Measurements from ENCODE around the gene TMED1.

Gene TMED1

DNA sequence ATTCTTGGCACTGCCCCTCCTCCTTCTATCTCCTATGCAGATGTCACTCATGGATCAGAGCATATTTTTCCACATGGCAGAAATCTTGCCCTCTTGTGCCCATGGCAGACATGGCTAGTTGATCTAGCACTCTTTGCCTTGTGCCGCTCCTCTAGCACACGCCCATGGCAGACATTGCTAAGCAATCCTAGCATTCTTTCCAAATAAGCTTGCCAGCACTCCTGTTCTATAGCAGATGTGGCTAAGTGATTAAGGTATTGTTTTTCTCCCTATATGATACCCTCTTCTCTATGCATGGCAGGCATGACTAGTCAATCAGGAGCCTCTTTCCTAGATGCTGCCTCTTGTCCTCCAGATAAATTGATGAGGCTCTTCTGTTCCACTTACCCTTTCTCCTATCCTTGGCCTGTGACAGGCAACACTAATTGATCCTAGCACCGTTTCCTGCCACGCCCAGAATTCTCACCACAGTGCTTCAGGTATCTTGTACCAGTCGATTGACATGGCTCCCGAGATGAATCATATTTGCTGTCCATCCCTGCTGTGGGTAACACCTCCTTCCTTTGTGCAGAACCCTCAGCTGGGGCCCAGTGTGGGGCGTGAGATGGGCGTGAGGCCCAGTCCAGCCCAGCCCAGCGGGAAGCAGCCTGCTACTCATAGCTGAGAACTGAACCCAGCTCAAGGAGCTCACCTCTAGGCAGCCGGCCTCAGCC lies 26.9 kb downstream of the TMED1 start:
- DNase-seq, result no peak

DNA sequence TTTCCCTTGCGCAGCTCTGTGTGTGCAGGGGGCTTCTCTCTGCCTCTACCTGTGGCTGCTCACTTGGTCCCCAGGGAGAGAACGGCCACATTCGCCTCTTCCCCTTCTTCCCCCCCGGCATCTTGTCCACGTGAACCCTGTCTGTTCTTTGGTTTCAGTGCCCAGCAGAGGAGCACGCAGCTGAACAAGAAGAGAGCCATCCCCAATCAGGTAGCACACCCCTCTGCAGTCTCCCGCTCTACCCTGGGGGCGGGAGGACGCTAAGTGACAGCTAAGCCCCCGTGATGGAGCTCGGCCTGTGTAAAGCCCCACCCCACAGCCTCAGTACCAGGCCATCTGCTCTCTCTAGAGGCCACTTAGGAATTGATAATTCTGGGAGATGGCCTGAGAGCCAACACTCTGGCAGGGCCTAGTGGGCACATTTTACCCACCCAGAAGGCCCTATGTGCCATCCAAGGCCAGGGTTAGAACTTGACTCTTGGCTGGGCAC lies 30.2 kb downstream of the TMED1 start:
- DNase-seq, result no peak

DNA sequence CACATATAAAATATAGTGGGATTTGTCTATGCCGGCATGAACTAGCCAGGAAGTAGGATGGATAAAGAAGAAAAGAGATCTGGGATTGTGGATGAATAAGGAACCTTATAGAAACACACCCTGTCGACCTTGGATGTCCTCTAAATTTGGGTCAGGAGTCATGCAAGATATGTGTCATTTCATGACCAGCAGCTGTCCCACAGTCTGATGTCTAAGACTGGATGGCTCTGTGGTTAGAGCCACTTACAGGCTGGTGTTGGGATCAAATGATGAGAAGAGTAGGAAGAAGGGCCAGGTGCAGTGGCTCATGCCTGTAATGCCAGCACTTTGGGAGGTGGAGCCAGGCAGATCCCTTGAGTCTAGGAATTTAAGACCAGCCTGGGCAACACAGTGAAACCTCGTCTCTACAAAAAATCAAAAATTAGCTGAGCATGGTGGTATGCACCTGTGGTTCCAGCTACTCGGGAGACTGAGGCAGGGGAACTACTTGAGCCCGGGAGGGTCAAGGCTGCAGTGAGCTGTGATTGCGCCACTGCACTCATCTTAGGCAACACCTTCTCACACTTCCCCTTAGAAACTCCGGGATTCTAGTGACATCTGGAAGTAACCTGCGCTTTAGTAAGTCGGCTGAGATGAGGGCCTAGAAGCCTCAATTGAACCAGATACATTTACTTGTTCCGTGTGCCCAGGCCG lies 30.8 kb downstream of the TMED1 start:
- DNase-seq, result no peak

DNA sequence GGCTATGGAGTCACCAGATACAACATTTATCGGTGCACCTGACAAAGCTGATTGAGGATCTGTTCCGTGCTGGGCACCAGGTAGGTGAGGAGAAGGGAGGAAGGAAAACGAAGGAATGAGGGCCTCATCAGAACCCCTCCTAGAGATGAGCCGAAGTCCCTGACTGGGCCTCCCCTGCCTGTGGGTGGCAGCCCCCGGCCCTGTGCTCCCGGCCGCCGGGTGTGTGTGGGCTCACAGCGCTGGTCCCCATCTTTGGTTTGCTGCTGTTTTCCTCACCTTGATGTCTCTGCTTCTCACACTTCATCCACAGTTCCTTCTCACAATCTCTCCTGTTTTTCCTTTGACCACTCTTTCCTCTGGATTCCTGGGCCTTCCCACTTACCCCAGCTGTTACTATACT lies 32.8 kb downstream of the TMED1 start:
- DNase-seq, result no peak

DNA sequence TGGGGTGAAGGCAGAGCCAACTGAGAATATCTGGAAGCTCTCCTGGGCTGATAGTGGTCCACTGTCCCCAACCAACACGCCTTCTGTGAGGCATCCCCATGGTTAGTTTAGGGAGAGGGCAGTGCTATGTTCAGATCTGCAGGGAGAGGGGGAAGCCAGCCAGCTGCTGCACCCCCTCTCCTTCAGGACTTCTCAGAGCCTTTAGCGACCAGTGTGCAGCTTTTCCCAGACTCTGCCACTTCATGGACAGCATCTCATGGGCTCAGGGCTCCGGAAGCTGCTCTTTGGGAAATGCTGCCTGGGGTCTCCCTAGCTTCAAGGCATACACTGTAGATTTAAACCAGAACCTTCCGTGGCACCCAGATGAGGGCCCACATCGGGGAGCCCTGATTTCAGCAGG lies 33.5 kb downstream of the TMED1 start:
- DNase-seq, result no peak

DNA sequence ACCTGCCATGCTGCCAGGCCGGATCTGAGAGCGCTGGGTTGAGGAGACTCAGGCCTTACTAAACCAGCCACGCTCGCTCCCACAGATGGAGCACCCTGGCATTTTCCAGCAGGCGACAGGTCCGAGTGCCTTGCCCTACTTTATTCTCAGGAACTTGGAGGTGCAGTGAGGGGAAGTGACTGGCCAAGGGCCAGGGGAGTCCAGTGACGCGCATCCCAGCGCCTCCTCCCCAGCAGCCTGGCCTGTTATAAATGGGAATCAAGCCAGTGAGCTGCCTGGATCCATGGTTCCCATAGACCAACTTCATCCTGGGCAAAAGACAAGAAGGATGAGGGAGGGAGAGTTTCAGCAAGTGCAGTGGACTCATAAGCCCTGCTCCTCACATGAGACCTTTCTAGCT lies 35.5 kb downstream of the TMED1 start:
- no peak for DNase-seq

DNA sequence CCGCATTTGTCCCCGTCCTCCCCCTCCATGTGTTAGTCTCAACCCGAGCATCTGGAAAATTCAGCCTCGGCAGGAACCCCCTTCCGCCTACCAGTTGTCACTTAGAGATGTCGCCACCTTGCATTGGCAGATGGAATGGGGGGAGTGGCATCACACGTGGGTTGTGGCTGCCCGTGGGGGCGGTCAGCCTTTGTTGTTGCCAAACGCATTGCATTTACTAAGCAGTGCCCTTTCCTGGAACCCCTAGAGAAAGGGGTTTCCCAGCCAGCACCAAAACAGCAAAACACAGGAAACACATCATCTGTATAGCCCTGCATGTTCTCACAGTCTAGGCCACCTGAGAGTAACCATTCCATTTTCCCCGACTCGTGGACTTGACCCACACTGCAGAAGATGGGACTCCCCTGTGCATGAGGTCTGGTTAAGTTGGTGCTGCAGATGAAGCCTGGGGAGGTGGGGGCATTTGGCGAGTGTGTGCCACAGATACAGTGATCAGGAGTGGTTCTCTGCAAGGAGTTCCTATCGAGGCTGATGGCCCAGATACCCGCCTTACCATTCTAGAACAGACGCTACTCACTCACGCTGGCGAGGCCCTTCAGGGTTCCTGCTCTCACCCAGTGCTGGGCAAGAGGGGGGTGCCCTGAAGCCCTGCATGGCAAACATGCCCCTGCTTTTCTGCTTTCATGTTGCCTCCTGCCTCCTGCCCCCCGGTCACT lies 38.3 kb downstream of the TMED1 start:
- no peak for DNase-seq

DNA sequence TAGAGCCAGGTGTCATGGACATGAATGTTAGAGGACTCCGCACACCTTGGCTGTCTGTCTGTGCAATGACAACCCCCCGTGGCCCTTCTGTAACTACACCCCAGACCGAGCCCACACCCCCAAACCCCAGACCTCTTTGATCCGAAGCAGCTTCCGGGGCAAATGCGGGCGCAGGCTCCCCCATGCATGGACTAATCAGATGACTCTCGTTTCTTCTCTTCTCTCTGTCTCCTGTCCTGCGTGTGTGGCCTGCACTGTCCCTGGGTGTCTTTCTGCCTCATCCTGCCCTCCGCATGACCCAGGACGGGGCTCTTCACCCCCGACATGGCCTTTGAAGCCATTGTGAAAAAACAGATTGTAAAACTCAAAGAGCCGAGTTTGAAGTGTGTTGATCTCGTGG lies 38.9 kb downstream of the TMED1 start:
- DNase-seq, result no peak

DNA sequence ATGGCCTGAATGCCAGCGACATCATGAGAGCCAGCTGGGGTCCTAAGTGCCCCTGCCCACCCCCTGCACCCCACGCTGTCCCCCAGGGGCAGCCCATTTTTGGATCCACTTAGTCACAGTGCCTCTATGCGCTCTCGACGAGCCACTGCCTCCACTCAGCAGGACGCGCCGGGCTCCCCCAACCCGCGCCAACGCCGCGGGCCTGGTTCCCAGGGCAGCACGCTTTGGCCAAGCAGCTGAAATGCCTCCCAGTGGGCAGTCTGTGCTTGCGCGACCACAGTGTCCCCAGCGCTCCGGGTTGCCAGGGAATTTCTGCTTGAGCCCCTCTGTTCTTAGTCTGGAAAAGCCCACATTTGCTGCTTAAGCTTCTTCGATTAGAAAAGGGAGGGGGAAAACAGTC lies 39.4 kb downstream of the TMED1 start:
- DNase-seq, result no peak

DNA sequence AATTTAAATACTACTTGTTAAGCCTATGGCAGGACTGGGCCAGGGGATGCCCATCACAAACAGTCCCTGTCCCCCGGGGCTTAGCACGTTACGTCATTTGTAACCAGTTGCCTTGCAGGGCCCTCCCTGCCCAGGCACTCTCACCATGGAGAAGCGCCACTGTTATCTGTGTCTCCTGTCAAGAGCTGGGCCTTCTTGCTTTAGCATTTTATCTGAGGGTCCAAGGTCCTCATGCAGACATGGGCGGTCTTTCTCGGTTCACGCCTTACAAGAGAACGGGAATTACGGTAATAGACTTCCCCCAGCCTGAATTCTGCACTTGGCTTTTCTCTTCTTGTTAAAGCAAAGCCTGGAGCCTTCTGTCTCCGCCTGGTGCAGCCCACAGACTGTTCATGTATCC lies 46.1 kb downstream of the TMED1 start:
- no peak for DNase-seq

DNA sequence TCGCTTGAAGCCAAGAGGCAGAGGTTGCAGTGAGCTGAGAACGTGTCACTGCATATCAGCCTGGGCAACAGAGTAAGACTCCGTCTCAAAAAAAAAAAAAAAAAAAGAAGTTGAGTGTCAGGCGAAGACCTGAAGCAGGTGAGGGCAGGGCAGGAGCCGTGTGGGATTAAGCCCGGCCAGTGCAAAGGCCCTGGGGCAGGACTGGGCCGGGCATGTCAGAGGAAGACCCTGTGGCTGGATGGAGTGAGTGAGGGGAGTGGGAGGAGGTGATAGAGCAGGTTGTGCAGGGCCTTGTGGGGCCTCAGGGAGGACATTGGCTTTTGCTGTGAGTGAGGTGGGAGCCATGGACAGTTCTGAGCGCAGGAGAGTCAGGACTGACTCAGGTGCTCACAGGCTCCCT lies 47.9 kb downstream of the TMED1 start:
- no peak for DNase-seq

DNA sequence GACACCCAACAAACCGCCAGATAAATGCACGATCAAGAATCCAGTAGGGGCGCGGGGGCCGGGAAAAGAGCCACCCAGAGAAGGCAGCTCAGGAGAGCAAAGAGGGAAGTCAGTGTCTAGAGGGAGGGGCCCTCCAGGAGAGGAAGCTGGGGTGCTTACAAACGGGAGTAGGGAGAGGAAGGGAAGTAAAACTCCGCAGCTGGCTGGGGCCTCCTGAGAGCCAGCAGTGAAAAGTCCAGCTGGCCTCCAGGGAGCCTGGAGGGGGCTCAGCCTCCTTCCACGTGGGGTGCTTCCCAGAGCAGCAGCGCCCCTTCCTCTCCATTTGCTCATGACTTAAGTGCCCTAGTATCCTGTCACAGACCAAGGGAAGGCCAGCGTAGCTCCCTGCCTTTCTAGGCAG lies 51.8 kb downstream of the TMED1 start:
- no peak for DNase-seq

DNA sequence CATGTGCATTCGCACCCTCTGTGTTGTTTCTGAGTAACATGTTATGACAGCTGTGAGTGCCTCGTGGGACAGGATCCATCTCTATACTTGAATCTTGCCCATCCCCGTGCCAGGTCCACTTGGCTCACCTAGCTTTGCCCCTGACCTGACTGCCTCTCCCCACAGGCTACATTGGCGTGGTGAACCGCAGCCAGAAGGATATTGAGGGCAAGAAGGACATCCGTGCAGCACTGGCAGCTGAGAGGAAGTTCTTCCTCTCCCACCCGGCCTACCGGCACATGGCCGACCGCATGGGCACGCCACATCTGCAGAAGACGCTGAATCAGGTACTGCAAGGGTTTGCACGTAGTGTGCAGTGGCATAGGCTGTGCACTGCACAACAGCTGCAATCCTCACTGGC lies 53.2 kb downstream of the TMED1 start:
- DNase-seq, result no peak
